Panc1 (cell line): Measurements from ENCODE around the gene ZNF516. TPM values are rescaled to one million over a fixed set of nuclear protein-coding genes. Genes with fewer than 3 reads are reported as not detected.
A peak's percentile ranks its signal among the peaks of the same experiment; 100 is the strongest.

Experiments
- ATAC-seq: fragments of 200-7000 bp; cut with Tn5 transposase; 2 replicates; pipeline ENCODE4 v1.9.1; 2020; ENCODE audit warnings: mild to moderate bottlenecking, moderate library complexity
- BruUV-seq: library from RNA; stranded (reverse); fragments of 400-500 nt; replicated peaks from 2 replicates; lab custom pipeline; 2021; lab: Mats Ljungman, UMichigan
- CTCF ChIA-PET: fragments of 300-600 bp; sonication (Branson Sonifier 250); formaldehyde crosslinking; loops from one replicate; lab custom pipeline; 2022; ENCODE audit warnings: antibody characterized with exemption; lab: Charles Lee
- POLR2A ChIA-PET: fragments of 300-600 bp; sonication (Branson Sonifier 250); formaldehyde crosslinking; loops from one replicate; lab custom pipeline; 2022; ENCODE audit warnings: antibody characterized with exemption; lab: Charles Lee
- DNase-seq: peaks from one replicate; pipeline ENCODE4 v3.0.0-alpha.2; 2010; ENCODE audit warnings: low read depth, low spot score
- H3K27ac ChIP-seq: 2 replicates; pipeline ENCODE4 v1.5.1; 2011; ENCODE audit warnings: mild to moderate bottlenecking, low read length, inconsistent platforms
- H3K27me3 ChIP-seq: fragments of 200-500 bp; sonication (Bioruptor generic); 2 replicates; pipeline ENCODE4 v1.6.0; 2014; ENCODE audit warnings: low read length, inconsistent platforms; ENCODE audit not compliant: control insufficient read depth, insufficient read depth
- H3K36me3 ChIP-seq: fragments of 200-500 bp; sonication (Bioruptor generic); 2 replicates; pipeline ENCODE4 v1.5.1; 2014; ENCODE audit warnings: inconsistent platforms, mild to moderate bottlenecking, low read length, moderate library complexity; ENCODE audit not compliant: control insufficient read depth, insufficient read depth
- H3K4me1 ChIP-seq: 2 replicates; pipeline ENCODE4 v1.5.1; 2011; ENCODE audit warnings: inconsistent platforms, mild to moderate bottlenecking, low read length, moderate library complexity; ENCODE audit not compliant: control insufficient read depth, insufficient read depth
- H3K4me3 ChIP-seq, 2 experiments: 2 replicates each; pipeline ENCODE4 v1.5.1; 2011 to 2012; ENCODE audit warnings: low read depth in 2 of 2, low read length in 2 of 2, mild to moderate bottlenecking in 2 of 2, inconsistent platforms in 1 of 2, moderate library complexity in 1 of 2
- H3K9me3 ChIP-seq: fragments of 200-500 bp; sonication (Bioruptor generic); 2 replicates; pipeline ENCODE4 v1.5.1; 2014; ENCODE audit warnings: low read depth, mild to moderate bottlenecking, inconsistent platforms, low read length, moderate library complexity; ENCODE audit not compliant: control insufficient read depth, insufficient read depth
- POLR2AphosphoS5 ChIP-seq: IDR thresholded peaks from 2 replicates; pipeline ENCODE4 v1.6.1; 2012; ENCODE audit warnings: mild to moderate bottlenecking, low read depth, low read length, moderate library complexity
- SIN3A ChIP-seq: IDR thresholded peaks from 2 replicates; pipeline ENCODE4 v1.6.1; 2012; ENCODE audit warnings: low read depth, mild to moderate bottlenecking, low read length, moderate library complexity, borderline replicate concordance; ENCODE audit not compliant: insufficient read depth
- TCF7L2 ChIP-seq: IDR thresholded peaks from 2 replicates; pipeline ENCODE4 v1.6.1; 2011; ENCODE audit warnings: mild to moderate bottlenecking, low read depth, low read length, inconsistent platforms
- in situ Hi-C: cut with HindIII; loops from 2 replicates; pipeline ENCODE4 v1.10.0; 2016; ENCODE audit warnings: low sequenced_read_pairs, low pct_unique_long_range_greater_than_20kb
- intact Hi-C: fragments of 100-400 bp; cut with micrococcal nuclease; formaldehyde crosslinking; loops from one replicate; pipeline ENCODE4 v1.10.0; 2022; ENCODE audit not compliant: unreplicated experiment
- total RNA-seq: library from RNA; stranded (reverse); gene quantifications from one replicate; pipeline ENCODE4 v1.2.1, GENCODE V29; 2021; ENCODE audit not compliant: unreplicated experiment
- TF ChIP-seq, protein P1 (sequence below): fragments of 450-650 bp; IDR thresholded peaks from 2 replicates; pipeline ENCODE4 v1.5.1; 2017; ENCODE audit warnings: mild to moderate bottlenecking
- TF ChIP-seq, protein P2 (sequence below), 2 experiments: IDR thresholded peaks; 2 replicates each; pipeline ENCODE4 v1.6.1; 2011 to 2012; ENCODE audit warnings: low read depth in 2 of 2, control low read depth in 1 of 2, low read length in 1 of 2, mild to moderate bottlenecking in 1 of 2, moderate library complexity in 1 of 2; ENCODE audit not compliant: insufficient read depth in 1 of 2

Gene ZNF516
- total RNA-seq, 1 experiment from 2014 or later, result 28.6 TPM

DNA sequence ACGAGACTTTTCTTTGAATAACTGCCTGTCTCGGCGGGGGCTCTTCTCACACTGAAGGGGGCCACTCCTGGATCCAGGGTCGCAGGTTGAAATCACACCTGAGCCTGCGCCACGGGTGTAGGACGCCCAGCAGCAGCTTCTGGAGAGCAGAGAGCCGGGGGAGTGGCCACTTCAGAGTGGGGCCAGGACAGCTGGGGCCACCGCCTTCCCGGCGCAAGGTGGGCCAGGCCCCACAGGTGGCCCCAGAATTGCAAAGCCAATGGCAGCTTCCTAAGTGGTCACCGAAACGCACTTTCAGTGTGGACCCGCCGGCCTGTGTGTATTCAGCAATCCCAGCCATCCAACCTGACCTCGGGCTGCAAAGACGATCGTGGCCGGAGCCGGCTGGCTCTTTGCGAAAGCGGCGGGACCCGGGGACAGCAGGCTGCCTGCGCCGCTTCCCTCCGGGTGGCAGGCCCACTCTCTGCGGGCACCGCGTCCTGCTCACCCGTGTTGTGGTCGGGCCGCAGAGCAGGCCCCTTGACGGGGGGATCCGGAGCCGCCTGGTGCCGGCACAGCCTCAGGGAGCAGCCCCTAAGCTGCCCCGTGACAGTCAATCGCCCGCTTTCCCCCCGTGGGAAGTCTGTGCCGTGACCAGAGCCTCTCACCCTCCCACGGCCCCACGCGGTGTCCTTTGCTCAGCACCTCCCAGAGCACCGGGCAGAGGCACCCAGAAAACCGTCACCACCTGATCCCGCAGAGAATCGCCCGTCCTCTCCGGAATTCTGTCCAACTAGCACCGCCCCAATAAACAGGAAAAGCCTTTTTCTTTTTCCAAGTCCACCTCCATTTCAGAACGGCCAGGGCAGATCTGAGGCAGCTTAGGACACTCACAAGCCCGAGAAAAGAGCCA, 144.7 kb downstream of the ZNF516 start:
- no peak for DNase-seq
- H3K27me3 ChIP-seq, result no peaks in the 10 kb centered on the region
- no peaks in the 10 kb centered on the region for H3K36me3 ChIP-seq
- CTCF ChIA-PET, result no interaction called here
- TF ChIP-seq, protein P1, sequence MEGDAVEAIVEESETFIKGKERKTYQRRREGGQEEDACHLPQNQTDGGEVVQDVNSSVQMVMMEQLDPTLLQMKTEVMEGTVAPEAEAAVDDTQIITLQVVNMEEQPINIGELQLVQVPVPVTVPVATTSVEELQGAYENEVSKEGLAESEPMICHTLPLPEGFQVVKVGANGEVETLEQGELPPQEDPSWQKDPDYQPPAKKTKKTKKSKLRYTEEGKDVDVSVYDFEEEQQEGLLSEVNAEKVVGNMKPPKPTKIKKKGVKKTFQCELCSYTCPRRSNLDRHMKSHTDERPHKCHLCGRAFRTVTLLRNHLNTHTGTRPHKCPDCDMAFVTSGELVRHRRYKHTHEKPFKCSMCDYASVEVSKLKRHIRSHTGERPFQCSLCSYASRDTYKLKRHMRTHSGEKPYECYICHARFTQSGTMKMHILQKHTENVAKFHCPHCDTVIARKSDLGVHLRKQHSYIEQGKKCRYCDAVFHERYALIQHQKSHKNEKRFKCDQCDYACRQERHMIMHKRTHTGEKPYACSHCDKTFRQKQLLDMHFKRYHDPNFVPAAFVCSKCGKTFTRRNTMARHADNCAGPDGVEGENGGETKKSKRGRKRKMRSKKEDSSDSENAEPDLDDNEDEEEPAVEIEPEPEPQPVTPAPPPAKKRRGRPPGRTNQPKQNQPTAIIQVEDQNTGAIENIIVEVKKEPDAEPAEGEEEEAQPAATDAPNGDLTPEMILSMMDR, result no peak
- TF ChIP-seq SIN3A, result no peak
- TF ChIP-seq, protein P2, sequence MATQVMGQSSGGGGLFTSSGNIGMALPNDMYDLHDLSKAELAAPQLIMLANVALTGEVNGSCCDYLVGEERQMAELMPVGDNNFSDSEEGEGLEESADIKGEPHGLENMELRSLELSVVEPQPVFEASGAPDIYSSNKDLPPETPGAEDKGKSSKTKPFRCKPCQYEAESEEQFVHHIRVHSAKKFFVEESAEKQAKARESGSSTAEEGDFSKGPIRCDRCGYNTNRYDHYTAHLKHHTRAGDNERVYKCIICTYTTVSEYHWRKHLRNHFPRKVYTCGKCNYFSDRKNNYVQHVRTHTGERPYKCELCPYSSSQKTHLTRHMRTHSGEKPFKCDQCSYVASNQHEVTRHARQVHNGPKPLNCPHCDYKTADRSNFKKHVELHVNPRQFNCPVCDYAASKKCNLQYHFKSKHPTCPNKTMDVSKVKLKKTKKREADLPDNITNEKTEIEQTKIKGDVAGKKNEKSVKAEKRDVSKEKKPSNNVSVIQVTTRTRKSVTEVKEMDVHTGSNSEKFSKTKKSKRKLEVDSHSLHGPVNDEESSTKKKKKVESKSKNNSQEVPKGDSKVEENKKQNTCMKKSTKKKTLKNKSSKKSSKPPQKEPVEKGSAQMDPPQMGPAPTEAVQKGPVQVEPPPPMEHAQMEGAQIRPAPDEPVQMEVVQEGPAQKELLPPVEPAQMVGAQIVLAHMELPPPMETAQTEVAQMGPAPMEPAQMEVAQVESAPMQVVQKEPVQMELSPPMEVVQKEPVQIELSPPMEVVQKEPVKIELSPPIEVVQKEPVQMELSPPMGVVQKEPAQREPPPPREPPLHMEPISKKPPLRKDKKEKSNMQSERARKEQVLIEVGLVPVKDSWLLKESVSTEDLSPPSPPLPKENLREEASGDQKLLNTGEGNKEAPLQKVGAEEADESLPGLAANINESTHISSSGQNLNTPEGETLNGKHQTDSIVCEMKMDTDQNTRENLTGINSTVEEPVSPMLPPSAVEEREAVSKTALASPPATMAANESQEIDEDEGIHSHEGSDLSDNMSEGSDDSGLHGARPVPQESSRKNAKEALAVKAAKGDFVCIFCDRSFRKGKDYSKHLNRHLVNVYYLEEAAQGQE (IDR thresholded peaks at IDR 0.05; ENCODE audit: insufficient read depth in 1 of 2, low read depth in 2 of 2, low read length in 1 of 2), result no peak
- TF ChIP-seq TCF7L2, result no peak
- TF ChIP-seq POLR2AphosphoS5, result no peak
- BruUV-seq, result no TSS peak
- no peaks in the 10 kb centered on the region; the same call in 1 of the 2 replicates for H3K9me3 ChIP-seq
- in situ Hi-C loops (no loop called here), intact Hi-C loops (no loop called here)
- POLR2A ChIA-PET, result interaction anchor here (0.5 kb wide), 1 partner anchor 569 kb away, joined by 11 read pairs; no protein-coding TSS in a partner anchor
- no peak for ATAC-seq
- peaks cover 18% of the 10 kb centered on the region for H3K4me1 ChIP-seq
- H3K4me3 ChIP-seq, result no peak overlapping the region
- H3K27ac ChIP-seq, result no peak overlapping the region

DNA sequence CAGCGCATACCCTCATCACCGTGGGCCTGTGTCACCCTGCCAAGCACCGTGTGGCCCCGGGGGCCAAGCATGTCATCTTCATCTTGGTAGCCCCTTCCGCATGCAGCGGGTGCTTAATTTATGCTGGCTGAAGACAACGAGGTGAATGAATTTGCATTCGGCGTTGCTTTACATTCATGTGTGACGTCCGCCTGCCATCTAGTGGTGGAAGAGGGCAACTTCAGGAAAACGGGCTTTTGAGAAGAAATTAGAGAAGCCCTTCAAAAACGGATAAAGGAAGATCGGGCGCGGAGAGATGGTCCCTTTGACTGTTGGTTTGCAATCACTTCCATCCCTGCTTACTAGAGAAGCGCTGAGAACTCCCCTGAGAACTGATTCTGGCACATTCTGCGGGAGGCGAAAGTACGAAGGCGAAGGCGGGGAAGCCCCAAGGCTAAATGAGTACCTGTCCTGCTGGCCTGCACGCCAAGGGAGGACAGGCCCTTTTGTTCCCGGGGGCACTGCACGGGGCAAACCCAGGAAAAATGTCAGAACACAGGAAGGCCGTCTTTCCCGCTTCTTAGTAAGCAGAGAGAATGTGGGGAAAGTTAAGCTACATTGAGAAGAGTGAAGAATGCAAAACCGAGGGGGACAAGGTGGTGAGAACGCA, 145.9 kb downstream of the ZNF516 start:
- POLR2A ChIA-PET, result no interaction called here
- BruUV-seq, result no TSS peak
- TF ChIP-seq POLR2AphosphoS5, result no peak
- TF ChIP-seq, protein P1, result no peak
- TF ChIP-seq, protein P2 (IDR thresholded peaks at IDR 0.05; ENCODE audit: insufficient read depth in 1 of 2, low read depth in 2 of 2, low read length in 1 of 2), result no peak
- no peak for TF ChIP-seq SIN3A
- TF ChIP-seq TCF7L2, result no peak
- DNase-seq (peak; percentile 55), ATAC-seq (peak; percentile 65)
- H3K9me3 ChIP-seq, result no peaks in the 10 kb centered on the region; the same call in 1 of the 2 replicates
- in situ Hi-C loops, result no loop called here
- no peak overlapping the region for H3K27ac ChIP-seq
- CTCF ChIA-PET, result interaction anchor here (0.6 kb wide), 1 partner anchor 1037 kb away, joined by 3 read pairs; no protein-coding TSS in a partner anchor
- H3K27me3 ChIP-seq, result no peaks in the 10 kb centered on the region
- intact Hi-C loops, result loop anchor here (2.0 to 10.0 kb wide), 2 partner anchors 1140 to 1694 kb away; partner anchors contain the start of gene PTGR3
- peak overlapping the region; percentile 20 to 44 for H3K4me3 ChIP-seq
- no peaks in the 10 kb centered on the region for H3K36me3 ChIP-seq
- H3K4me1 ChIP-seq, result peaks cover 18% of the 10 kb centered on the region
